ENCODE results near the gene TTLL11.

GRCh38 chr9:121946465-121946864 is 146.6 kb downstream of the TTLL11 start:
- TF ChIP-seq SIN3A (IDR thresholded peaks at IDR 0.05; ENCODE audit: borderline replicate concordance, low read depth, low read length) = no peak
- TF ChIP-seq POLR2AphosphoS5 (IDR thresholded peaks at IDR 0.05; ENCODE audit: low read depth, low read length) = no peak
- TF ChIP-seq, protein P1, sequence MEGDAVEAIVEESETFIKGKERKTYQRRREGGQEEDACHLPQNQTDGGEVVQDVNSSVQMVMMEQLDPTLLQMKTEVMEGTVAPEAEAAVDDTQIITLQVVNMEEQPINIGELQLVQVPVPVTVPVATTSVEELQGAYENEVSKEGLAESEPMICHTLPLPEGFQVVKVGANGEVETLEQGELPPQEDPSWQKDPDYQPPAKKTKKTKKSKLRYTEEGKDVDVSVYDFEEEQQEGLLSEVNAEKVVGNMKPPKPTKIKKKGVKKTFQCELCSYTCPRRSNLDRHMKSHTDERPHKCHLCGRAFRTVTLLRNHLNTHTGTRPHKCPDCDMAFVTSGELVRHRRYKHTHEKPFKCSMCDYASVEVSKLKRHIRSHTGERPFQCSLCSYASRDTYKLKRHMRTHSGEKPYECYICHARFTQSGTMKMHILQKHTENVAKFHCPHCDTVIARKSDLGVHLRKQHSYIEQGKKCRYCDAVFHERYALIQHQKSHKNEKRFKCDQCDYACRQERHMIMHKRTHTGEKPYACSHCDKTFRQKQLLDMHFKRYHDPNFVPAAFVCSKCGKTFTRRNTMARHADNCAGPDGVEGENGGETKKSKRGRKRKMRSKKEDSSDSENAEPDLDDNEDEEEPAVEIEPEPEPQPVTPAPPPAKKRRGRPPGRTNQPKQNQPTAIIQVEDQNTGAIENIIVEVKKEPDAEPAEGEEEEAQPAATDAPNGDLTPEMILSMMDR (IDR thresholded peaks at IDR 0.05) = no peak
- no peak for TF ChIP-seq JUND (IDR thresholded peaks at IDR 0.05)
- no peak for TF ChIP-seq EP300 (IDR thresholded peaks at IDR 0.05; ENCODE audit: borderline replicate concordance in 1 of 2, low read depth in 1 of 2, low read length in 1 of 2)
- TF ChIP-seq GABPA (IDR thresholded peaks at IDR 0.05; ENCODE audit: low read depth) = no peak
- TF ChIP-seq EZH2phosphoT487 (IDR thresholded peaks at IDR 0.05; ENCODE audit: borderline replicate concordance, low read depth) = no peak
- no peak for TF ChIP-seq RAD21 (IDR thresholded peaks at IDR 0.05; ENCODE audit: low read length)
- no peak for TF ChIP-seq RCOR1 (IDR thresholded peaks at IDR 0.05; ENCODE audit: low read length)
- TF ChIP-seq, protein P2, sequence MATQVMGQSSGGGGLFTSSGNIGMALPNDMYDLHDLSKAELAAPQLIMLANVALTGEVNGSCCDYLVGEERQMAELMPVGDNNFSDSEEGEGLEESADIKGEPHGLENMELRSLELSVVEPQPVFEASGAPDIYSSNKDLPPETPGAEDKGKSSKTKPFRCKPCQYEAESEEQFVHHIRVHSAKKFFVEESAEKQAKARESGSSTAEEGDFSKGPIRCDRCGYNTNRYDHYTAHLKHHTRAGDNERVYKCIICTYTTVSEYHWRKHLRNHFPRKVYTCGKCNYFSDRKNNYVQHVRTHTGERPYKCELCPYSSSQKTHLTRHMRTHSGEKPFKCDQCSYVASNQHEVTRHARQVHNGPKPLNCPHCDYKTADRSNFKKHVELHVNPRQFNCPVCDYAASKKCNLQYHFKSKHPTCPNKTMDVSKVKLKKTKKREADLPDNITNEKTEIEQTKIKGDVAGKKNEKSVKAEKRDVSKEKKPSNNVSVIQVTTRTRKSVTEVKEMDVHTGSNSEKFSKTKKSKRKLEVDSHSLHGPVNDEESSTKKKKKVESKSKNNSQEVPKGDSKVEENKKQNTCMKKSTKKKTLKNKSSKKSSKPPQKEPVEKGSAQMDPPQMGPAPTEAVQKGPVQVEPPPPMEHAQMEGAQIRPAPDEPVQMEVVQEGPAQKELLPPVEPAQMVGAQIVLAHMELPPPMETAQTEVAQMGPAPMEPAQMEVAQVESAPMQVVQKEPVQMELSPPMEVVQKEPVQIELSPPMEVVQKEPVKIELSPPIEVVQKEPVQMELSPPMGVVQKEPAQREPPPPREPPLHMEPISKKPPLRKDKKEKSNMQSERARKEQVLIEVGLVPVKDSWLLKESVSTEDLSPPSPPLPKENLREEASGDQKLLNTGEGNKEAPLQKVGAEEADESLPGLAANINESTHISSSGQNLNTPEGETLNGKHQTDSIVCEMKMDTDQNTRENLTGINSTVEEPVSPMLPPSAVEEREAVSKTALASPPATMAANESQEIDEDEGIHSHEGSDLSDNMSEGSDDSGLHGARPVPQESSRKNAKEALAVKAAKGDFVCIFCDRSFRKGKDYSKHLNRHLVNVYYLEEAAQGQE (IDR thresholded peaks at IDR 0.05; ENCODE audit: low read depth, low read length) = no peak
- TF ChIP-seq TAF1 (IDR thresholded peaks at IDR 0.05; ENCODE audit: borderline replicate concordance, low read depth, low read length) = no peak

Measured in SK-N-SH (cell line).